Muscle of leg (tissue), 11 donors: ENCODE results near the gene DIS3L2. TPM values are rescaled to one million over a fixed set of nuclear protein-coding genes. Genes with fewer than 3 reads are reported as not detected.

Experiments used
- DNase-seq: peaks from one replicate; pipeline ENCODE4 v3.0.0; 2013
- H3K27ac ChIP-seq: one replicate; pipeline ENCODE4 v1.5.1; 2013; ENCODE audit warnings: mild to moderate bottlenecking, low read length, control low read depth
- H3K27me3 ChIP-seq: one replicate; pipeline ENCODE4 v1.6.1; 2013; ENCODE audit warnings: low read length; ENCODE audit not compliant: control insufficient read depth, insufficient read depth
- H3K36me3 ChIP-seq: one replicate; pipeline ENCODE4 v1.6.1; 2013; ENCODE audit warnings: low read length; ENCODE audit not compliant: control insufficient read depth, insufficient read depth
- H3K4me1 ChIP-seq: one replicate; pipeline ENCODE4 v1.6.1; 2013; ENCODE audit warnings: low read length; ENCODE audit not compliant: control insufficient read depth, insufficient read depth
- H3K4me3 ChIP-seq: one replicate; pipeline ENCODE4 v1.5.1; 2013; ENCODE audit warnings: low read length, control low read depth
- H3K9me3 ChIP-seq: replicated peaks from 2 replicates; pipeline ENCODE4 v1.6.1; 2013; ENCODE audit warnings: low read depth, low read length; ENCODE audit not compliant: control insufficient read depth
- WGBS: methylation state at CpG from one replicate; pipeline ENCODE4 v1.1.5; 2013; ENCODE audit warnings: missing lambda C conversion rate; ENCODE audit not compliant: insufficient coverage; 5-methylcytosine and 5-hydroxymethylcytosine counted together
- polyA plus RNA-seq, 8 donors: library from polyadenylated mRNA; unstranded; fragments of 120-200 nt; gene quantifications; one replicate each; pipeline versions ENCODE4 v1.2.1 to v1.2.3, GENCODE V29; 2013; ENCODE audit warnings: inconsistent platforms in 1 of 8, low replicate concordance in 1 of 8; ENCODE audit not compliant: insufficient read length in 8 of 8, insufficient read depth in 1 of 8
- total RNA-seq: library from RNA; stranded (reverse); fragments of 120-200 nt; gene quantifications from one replicate; pipeline ENCODE4 v1.2.4, GENCODE V29; 2013

DIS3L2 gene
- total and polyA plus RNA-seq, 9 donors, result 19.3 to 29.8 (median 24.3) TPM

DNA sequence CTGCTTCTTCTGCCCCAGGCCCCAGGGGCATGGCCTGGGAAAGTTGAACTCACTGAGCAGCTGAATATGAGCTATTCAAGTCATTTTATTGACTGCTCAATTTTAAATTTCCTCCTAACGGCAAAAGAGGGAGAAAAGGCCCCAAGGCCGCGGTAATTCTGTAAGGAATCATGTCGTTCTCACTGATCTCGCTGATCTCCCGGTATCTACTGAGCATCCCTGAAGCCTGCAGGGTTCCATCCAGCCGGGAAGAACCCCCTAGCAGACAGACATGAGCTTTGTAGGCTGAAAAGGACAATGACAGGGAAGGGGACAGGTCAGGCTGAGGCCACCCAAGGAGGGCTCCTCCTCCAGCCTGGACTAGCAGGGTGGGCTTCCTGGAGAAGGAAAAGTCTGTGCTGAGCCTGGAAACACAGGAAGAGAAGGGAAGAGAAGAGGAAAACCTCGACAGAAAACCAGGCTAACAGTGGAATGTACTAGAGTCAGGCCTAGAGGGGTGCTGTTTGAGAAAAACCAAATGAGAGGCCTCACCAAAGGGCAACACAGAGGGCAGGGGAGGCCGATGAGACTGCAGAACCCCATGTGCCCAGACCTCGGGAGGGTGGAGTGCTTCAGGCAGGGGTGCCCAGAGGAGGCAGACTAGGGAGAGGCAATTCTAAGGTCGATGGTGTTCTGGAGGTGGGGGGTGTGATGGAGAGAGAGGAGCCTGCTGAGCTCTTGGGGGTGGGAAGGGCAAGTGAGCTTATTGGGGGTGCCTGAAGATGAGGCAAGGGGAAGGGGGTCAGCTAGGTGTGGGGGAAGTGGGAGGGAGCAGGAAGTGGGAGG, 32.4 kb upstream of the DIS3L2 start:
- DNase-seq, result no peak
- no peaks in the 10 kb centered on the region for H3K36me3 ChIP-seq
- H3K9me3 ChIP-seq, result no peaks in the 10 kb centered on the region
- H3K4me1 ChIP-seq, result peaks cover 76% of the 10 kb centered on the region
- peak overlapping the region; percentile 82 for H3K27ac ChIP-seq
- no peak overlapping the region for H3K4me3 ChIP-seq
- peaks cover 37% of the 10 kb centered on the region for H3K27me3 ChIP-seq
- 43% methylated on average over 10 of the region's 11 CpGs for WGBS

DNA sequence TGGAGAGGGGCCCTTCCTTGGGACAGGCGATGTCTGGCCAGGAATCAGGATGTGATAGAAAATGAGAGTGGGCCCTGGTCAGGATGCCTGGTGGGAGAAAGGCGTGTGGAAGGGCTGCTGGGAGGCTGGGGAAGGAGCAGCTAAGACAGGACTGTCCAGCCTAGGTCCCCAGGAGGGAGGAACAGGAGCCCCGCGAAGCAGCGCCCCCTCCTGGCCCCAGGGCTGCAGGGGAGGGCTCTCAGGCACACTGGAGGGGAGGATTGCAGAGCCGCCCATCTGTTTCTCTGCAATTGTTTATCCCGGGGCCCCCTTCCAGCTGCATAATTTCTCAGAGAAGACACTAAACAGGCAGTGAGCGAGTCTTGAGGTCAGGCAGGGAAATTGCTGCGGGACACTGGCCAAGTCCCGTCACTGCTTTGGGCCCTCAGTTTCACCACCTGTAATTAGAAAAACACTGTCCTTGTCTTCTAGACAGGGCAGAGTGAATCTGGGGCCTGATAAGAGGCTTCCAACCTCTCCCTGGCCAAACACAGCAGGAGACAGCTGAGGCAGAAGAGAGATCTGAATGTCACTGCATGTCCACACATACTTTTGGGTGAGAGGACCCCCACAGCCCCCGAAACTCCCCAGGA, 31.4 kb upstream of the DIS3L2 start:
- WGBS, result 37% methylated on average over 2 of the region's 11 CpGs
- Histone ChIP-seq H3K4me3 (no peak overlapping the region), H3K4me1 (peaks cover 82% of the 10 kb centered on the region), H3K36me3 (no peaks in the 10 kb centered on the region), H3K27me3 (peaks cover 27% of the 10 kb centered on the region), H3K9me3 (no peaks in the 10 kb centered on the region), H3K27ac (peak overlapping the region; percentile 82)
- peak; percentile 90 for DNase-seq

DNA sequence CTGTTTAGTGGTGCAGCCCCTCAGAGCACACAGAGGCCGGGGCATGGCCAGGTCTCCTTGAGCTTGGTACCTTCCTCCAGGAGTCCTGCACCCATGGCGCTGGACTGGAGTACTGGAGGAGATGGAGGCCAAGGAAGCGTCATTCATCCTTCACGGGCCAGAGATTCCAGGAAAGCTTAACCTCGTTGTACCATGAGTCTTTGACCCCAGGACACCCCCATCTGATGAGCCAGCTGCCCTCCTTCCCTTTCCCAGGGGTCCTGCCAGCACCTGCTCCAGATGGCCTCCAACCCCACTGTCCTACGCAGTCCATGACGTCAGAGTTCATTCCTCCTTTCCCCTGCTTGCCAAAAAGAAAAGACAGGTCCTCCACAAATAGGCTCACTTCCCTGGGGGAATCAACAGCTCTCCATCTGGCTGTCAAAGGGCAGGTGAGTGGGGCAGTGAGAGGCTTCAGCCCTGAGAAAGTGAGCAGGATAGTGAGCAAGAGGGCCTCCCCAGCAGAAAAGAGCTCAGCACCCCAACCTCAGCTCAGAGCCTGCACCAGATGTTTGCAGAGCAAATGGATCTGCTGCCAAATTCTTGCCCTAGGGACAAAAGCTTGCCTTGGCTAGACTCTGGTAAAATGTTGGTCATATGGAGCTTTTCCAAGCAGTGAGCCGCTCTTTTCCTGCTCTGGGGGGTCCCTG, 30.8 kb upstream of the DIS3L2 start:
- Histone ChIP-seq H3K27me3 (peaks cover 23% of the 10 kb centered on the region), H3K4me3 (no peak overlapping the region), H3K36me3 (no peaks in the 10 kb centered on the region), H3K4me1 (peaks cover 80% of the 10 kb centered on the region), H3K27ac (peak overlapping the region; percentile 82), H3K9me3 (no peaks in the 10 kb centered on the region)
- WGBS, result 31% methylated on average over 4 of the region's 8 CpGs
- peak; percentile 88 for DNase-seq

DNA sequence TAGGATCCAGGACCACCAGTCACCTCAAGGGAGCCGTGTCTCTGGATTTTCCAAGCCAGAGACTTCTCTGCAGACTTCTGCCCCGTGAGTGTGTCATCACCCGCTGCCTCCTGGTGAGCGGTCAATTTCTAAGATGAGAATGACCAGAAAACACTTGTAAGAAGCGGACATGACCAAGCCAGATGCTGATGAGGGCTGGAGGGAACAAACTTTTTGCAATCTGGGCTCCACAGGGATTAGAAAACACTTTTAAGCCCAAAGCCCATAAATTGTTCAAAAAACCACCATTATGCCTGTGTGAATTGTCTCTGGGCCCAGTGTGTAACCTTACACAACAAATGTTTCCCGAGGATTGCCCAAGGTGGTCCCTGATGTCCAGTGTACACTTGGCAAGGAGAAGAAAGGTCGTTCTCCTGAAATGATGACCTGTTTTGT, 30.0 kb upstream of the DIS3L2 start:
- peak overlapping the region; percentile 82 for H3K27ac ChIP-seq
- DNase-seq, result peak; percentile 88
- H3K36me3 ChIP-seq, result no peaks in the 10 kb centered on the region
- H3K4me3 ChIP-seq, result no peak overlapping the region
- no peaks in the 10 kb centered on the region for H3K9me3 ChIP-seq
- 52% methylated on average over 4 of the region's 7 CpGs for WGBS
- H3K4me1 ChIP-seq, result peaks cover 76% of the 10 kb centered on the region
- peaks cover 18% of the 10 kb centered on the region for H3K27me3 ChIP-seq

DNA sequence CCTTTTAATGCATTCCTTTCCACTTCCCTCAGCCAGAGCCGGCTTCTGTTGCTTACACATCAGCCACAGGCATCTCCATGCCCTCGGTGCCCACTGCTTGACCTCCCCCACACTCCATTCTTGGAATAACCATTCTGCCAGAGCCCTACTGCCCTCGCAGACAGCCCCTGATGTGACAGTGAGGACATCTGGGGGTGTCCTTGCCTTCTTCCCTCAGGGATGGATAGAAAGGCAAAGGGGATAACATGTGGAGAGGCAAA, 28.9 kb upstream of the DIS3L2 start:
- WGBS, result 75% methylated on average over 1 of the region's 3 CpGs
- Histone ChIP-seq H3K4me1 (peaks cover 65% of the 10 kb centered on the region), H3K4me3 (no peak overlapping the region), H3K27ac (no peak overlapping the region), H3K27me3 (peaks cover 7% of the 10 kb centered on the region), H3K9me3 (no peaks in the 10 kb centered on the region), H3K36me3 (no peaks in the 10 kb centered on the region)
- DNase-seq, result no peak

DNA sequence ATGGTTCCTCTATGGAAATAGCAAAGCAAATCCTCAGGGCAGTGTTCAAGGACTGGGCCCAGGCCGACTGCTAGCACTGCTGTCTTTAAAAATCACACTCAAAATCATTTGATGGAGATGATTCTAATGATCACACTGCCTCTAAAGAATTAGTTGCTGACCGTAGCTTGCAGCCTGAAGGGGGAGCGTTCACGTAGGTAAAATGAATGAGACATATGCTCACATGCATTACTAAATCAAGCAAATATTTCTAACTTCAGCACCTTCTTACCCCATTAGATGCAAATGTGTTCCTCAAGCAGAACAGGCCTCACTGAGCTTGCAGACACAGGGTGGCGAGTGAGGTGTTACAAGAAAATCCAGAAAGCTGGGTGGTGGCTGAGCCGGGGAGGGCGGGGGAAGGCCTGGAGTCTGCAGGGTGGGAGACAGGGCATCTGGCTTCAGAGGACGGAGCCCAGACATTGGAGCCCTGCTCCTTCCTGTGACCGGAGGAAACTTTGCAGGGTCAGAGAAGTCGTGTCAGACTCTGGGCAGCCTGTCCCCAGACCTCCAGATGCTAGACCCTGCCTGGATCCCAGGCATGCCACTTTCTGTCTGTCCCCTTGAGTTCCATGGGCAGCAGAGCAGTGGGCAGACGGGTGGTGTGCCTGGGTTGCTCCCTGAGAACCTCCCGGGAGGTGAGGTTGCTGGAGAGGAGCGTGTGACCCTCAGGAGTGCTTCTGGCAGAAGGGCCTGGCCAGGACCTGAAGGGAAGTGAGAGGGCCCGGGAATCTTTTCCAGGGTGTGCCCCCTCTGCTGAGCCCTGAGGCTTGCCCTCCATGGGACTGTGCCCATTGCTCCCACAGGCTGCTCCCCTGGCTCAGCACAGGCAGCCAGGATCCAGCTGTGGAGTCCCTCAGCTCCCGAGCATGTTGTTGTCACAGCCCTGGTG, 28.3 kb upstream of the DIS3L2 start:
- WGBS, result 67% methylated on average over 11 of the region's 15 CpGs
- no peaks in the 10 kb centered on the region for H3K9me3 ChIP-seq
- H3K36me3 ChIP-seq, result no peaks in the 10 kb centered on the region
- no peak for DNase-seq
- peaks cover 65% of the 10 kb centered on the region for H3K4me1 ChIP-seq
- H3K27me3 ChIP-seq, result peaks cover 2% of the 10 kb centered on the region
- H3K27ac ChIP-seq, result peak overlapping the region; percentile 84
- no peak overlapping the region for H3K4me3 ChIP-seq

DNA sequence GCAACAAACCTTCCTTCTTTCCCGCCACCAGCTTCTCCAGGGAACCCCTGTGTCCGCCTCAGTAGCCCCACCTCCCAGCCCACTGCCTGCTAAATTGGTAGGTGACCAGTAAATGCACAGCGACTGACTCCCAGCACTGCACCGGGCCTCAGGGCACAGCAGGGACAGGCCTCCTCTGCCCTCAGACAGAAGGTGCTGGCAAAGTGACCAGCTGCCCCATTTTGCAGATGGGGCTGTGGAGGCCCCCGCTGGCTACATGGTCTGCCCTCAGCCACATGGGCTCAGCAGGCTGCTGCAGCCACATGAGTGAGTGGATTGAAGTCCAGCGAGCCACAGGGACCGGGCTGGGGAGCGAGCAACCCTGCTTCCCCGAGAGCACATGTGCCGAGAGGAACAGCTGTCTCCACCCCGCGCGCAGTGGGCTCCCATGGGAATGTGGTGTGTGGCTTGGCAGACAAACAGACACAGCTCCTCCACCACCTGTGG, 27.6 kb upstream of the DIS3L2 start:
- Histone ChIP-seq H3K27ac (peak overlapping the region; percentile 84), H3K4me1 (peaks cover 59% of the 10 kb centered on the region), H3K27me3 (peaks cover 2% of the 10 kb centered on the region), H3K9me3 (no peaks in the 10 kb centered on the region), H3K4me3 (no peak overlapping the region), H3K36me3 (no peaks in the 10 kb centered on the region)
- peak; percentile 86 for DNase-seq
- 49% methylated on average over 11 of the region's 13 CpGs for WGBS

DNA sequence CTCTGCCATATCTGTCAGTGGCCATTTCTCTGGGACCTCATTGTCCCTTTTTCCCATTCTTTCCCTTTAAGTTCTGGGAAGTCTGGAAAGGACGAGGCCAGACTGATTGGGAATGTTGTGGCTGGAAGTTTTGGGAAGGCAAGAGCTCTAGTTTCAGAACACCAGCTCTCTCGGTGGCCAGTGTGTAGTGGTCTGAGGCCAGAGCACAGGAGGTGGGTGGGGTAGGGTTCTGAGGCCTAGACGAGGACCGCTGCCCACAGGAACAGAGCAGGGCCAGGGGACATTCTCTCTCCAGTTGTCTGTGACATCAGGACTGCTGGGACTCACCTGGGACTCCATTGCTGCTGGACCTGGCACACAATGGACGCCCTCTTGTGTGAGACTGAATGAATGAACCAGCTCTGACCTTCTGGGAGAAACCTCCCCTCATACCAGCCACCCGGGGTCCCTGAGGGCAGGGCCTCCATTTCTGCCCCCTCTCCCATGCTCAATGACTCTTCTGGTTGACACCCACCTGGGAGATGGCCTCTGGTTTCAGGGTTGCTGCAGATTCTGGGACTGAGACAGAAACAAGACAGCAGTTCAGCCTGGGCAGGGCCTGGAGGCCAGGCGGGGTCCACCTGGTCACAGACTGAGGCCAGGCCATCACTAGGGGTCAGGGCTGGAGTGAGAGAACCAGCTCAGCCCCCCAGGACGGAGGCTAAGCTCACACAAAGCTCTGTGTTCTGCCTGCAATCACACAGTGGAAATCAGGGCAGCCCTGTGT, 26.9 kb upstream of the DIS3L2 start:
- 57% methylated on average over 6 of the region's 8 CpGs for WGBS
- no peaks in the 10 kb centered on the region for H3K36me3 ChIP-seq
- peak overlapping the region; percentile 84 for H3K27ac ChIP-seq
- DNase-seq, result no peak
- H3K4me1 ChIP-seq, result peaks cover 52% of the 10 kb centered on the region
- no peaks in the 10 kb centered on the region for H3K27me3 ChIP-seq
- no peak overlapping the region for H3K4me3 ChIP-seq
- no peaks in the 10 kb centered on the region for H3K9me3 ChIP-seq

DNA sequence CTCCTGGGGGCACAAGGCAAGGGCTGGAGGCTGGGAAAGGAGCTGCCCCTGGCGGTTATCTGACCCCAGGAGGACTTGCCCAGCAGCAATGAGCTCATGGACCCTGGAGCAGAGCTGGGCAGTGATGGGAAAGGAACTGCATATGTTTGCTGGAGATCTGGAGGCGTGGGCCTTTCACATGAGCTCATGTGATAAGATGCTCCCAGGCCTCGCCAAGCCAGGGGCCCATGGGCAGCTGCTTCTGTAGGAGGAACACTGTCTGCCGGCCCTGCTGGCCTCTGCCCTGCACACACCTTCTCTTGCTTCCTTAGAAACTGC, 26.3 kb upstream of the DIS3L2 start:
- Histone ChIP-seq H3K36me3 (no peaks in the 10 kb centered on the region), H3K27me3 (no peaks in the 10 kb centered on the region), H3K4me1 (peaks cover 47% of the 10 kb centered on the region), H3K9me3 (no peaks in the 10 kb centered on the region), H3K27ac (peak overlapping the region; percentile 84), H3K4me3 (no peak overlapping the region)
- WGBS, result 76% methylated on average over 3 of the region's 4 CpGs
- DNase-seq, result peak; percentile 33
